IMR-90 (cell line): ENCODE data around the gene COX4I1. TPM values are rescaled to one million over a fixed set of nuclear protein-coding genes. Genes with fewer than 3 reads are reported as not detected.

Source experiments
- ATAC-seq: fragments of 200-7000 bp; cut with Tn5 transposase; 2 replicates; pipeline ENCODE4 v1.9.1; 2020; ENCODE audit warnings: low read depth, mild to moderate bottlenecking, moderate library complexity
- BruUV-seq: library from RNA; stranded (reverse); fragments of 400-500 nt; replicated peaks from 2 replicates; lab custom pipeline; 2021; lab: Mats Ljungman, UMichigan
- CTCF ChIA-PET: fragments of 300-600 bp; formaldehyde crosslinking; extraction: SDS; loops from one replicate; lab custom pipeline; 2021; ENCODE audit warnings: antibody characterized with exemption; lab: Yijun Ruan, JAX
- POLR2A ChIA-PET: fragments of 300-600 bp; sonication (Branson Sonifier 250); formaldehyde crosslinking; loops from one replicate; lab custom pipeline; 2022; ENCODE audit warnings: antibody characterized with exemption; ENCODE audit not compliant: unreplicated experiment; lab: Charles Lee
- DNase-seq: peaks from one replicate; pipeline ENCODE4 v3.0.0; 2013
- H2AFZ ChIP-seq: replicated peaks from 2 replicates; pipeline ENCODE3; 2013; ENCODE audit warnings: low read length, mild to moderate bottlenecking; ENCODE audit not compliant: poor library complexity
- H2AK5ac ChIP-seq: 2 replicates; pipeline ENCODE4 v1.6.1; 2013; ENCODE audit warnings: low read depth, low read length, inconsistent platforms
- H2AK9ac ChIP-seq: replicated peaks from 2 replicates; pipeline ENCODE3; 2013; ENCODE audit warnings: mild to moderate bottlenecking, low read depth, low read length, moderate library complexity; ENCODE audit not compliant: poor library complexity
- H2BK120ac ChIP-seq: 2 replicates; pipeline ENCODE4 v1.6.1; 2013; ENCODE audit warnings: low read depth, low read length, inconsistent platforms
- H2BK15ac ChIP-seq: 3 replicates; pipeline ENCODE4 v1.6.1; 2013; ENCODE audit warnings: low read depth, low read length, inconsistent platforms
- H2BK20ac ChIP-seq: 2 replicates; pipeline ENCODE4 v1.6.1; 2013; ENCODE audit warnings: low read depth, mild to moderate bottlenecking, inconsistent platforms, low read length, moderate library complexity
- H2BK5ac ChIP-seq: 2 replicates; pipeline ENCODE4 v1.6.1; 2013; ENCODE audit warnings: mild to moderate bottlenecking, low read depth, low read length, inconsistent platforms; ENCODE audit not compliant: poor library complexity, severe bottlenecking
- H3K14ac ChIP-seq: replicated peaks from 2 replicates; pipeline ENCODE4 v1.6.1; 2013; ENCODE audit warnings: low read depth, low read length, inconsistent platforms
- H3K18ac ChIP-seq: 2 replicates; pipeline ENCODE4 v1.6.1; 2013; ENCODE audit warnings: low read depth, low read length, control low read depth
- H3K23ac ChIP-seq: 2 replicates; pipeline ENCODE4 v1.6.1; 2013; ENCODE audit warnings: low read depth, low read length, inconsistent platforms
- H3K27ac ChIP-seq: 2 replicates; pipeline ENCODE4 v1.5.1; 2013; ENCODE audit warnings: mild to moderate bottlenecking, control low read depth, low read length; ENCODE audit not compliant: insufficient read depth
- H3K27me3 ChIP-seq: 2 replicates; pipeline ENCODE4 v1.6.1; 2013; ENCODE audit warnings: low read length; ENCODE audit not compliant: control insufficient read depth, insufficient read depth
- H3K36me3 ChIP-seq: 2 replicates; pipeline ENCODE4 v1.6.1; 2013; ENCODE audit warnings: low read length, mixed read lengths; ENCODE audit not compliant: control insufficient read depth, insufficient read depth
- H3K4ac ChIP-seq: 2 replicates; pipeline ENCODE4 v1.6.1; 2013; ENCODE audit warnings: low read depth, low read length, inconsistent platforms
- H3K4me1 ChIP-seq: 2 replicates; pipeline ENCODE4 v1.6.1; 2013; ENCODE audit warnings: low read length, mixed read lengths; ENCODE audit not compliant: control insufficient read depth, insufficient read depth
- H3K4me2 ChIP-seq: 2 replicates; pipeline ENCODE4 v1.6.1; 2013; ENCODE audit warnings: low read depth, mild to moderate bottlenecking, control low read depth, low read length, moderate library complexity
- H3K4me3 ChIP-seq: 2 replicates; pipeline ENCODE4 v1.5.1; 2013; ENCODE audit warnings: low read depth, mild to moderate bottlenecking, control low read depth, low read length, moderate library complexity; ENCODE audit not compliant: insufficient read depth
- H3K56ac ChIP-seq: 2 replicates; pipeline ENCODE4 v1.6.1; 2013; ENCODE audit warnings: low read length, inconsistent platforms; ENCODE audit not compliant: insufficient read depth; ENCODE audit errors: extremely low read depth
- H3K79me1 ChIP-seq, 2 experiments: 2 replicates each; pipeline ENCODE4 v1.6.1; 2013; ENCODE audit warnings: low read length in 2 of 2, inconsistent platforms in 1 of 2, low read depth in 1 of 2
- H3K9ac ChIP-seq: 2 replicates; pipeline ENCODE4 v1.6.1; 2013; ENCODE audit warnings: low read depth, low read length, control low read depth
- H3K9me1 ChIP-seq: 2 replicates; pipeline ENCODE4 v1.6.1; 2013; ENCODE audit warnings: low read length, inconsistent platforms; ENCODE audit not compliant: insufficient read depth
- H3K9me3 ChIP-seq: 2 replicates; pipeline ENCODE4 v1.6.1; 2013; ENCODE audit warnings: low read length; ENCODE audit not compliant: control insufficient read depth, insufficient read depth
- H4K20me1 ChIP-seq: 2 replicates; pipeline ENCODE4 v1.6.1; 2013; ENCODE audit warnings: low read length, inconsistent platforms; ENCODE audit not compliant: insufficient read depth
- H4K5ac ChIP-seq: 2 replicates; pipeline ENCODE4 v1.6.1; 2013; ENCODE audit warnings: mild to moderate bottlenecking, low read depth, low read length, control low read depth
- H4K8ac ChIP-seq, 2 experiments: 2 replicates each; pipeline ENCODE4 v1.6.1; 2013; ENCODE audit warnings: low read depth in 2 of 2, low read length in 2 of 2, control low read depth in 1 of 2, inconsistent platforms in 1 of 2
- H4K91ac ChIP-seq: 2 replicates; pipeline ENCODE4 v1.6.1; 2013; ENCODE audit warnings: low read depth, low read length, inconsistent platforms; ENCODE audit not compliant: insufficient read depth
- BHLHE40 ChIP-seq: fragments of 150-350 bp; IDR thresholded peaks from 2 replicates; pipeline ENCODE4 v1.6.1; 2016; ENCODE audit warnings: mild to moderate bottlenecking, low read depth, low read length
- CEBPB ChIP-seq: IDR thresholded peaks from 2 replicates; pipeline ENCODE4 v1.6.1; 2012; ENCODE audit warnings: low read depth, low read length, improper control_type of control experiment
- CHD1 ChIP-seq: IDR thresholded peaks from 2 replicates; pipeline ENCODE4 v1.6.1; 2012; ENCODE audit warnings: low read depth, low read length, improper control_type of control experiment
- CTCF ChIP-seq: conservative IDR thresholded peaks from 2 replicates; pipeline ENCODE4 v1.5.1; 2012; ENCODE audit warnings: mild to moderate bottlenecking, low read depth, low read length, improper control_type of control experiment
- ELK1 ChIP-seq: fragments of 150-350 bp; IDR thresholded peaks from 2 replicates; pipeline ENCODE4 v1.6.1; 2016; ENCODE audit warnings: low read depth, mild to moderate bottlenecking, low read length, moderate library complexity, borderline replicate concordance
- FOS ChIP-seq: fragments of 150-350 bp; IDR thresholded peaks from 2 replicates; pipeline ENCODE4 v1.6.1; 2016; ENCODE audit warnings: low read depth, low read length
- MAFK ChIP-seq: IDR thresholded peaks from 2 replicates; pipeline ENCODE4 v1.6.1; 2012; ENCODE audit warnings: low read depth, low read length, improper control_type of control experiment
- MAZ ChIP-seq: IDR thresholded peaks from 2 replicates; pipeline ENCODE4 v1.6.1; 2012; ENCODE audit warnings: low read depth, mild to moderate bottlenecking, low read length, improper control_type of control experiment, moderate library complexity, borderline replicate concordance
- NFE2L2 ChIP-seq: fragments of 150-350 bp; IDR thresholded peaks from 2 replicates; pipeline ENCODE4 v1.6.1; 2016; ENCODE audit warnings: low read depth, mild to moderate bottlenecking, low read length
- POLR2A ChIP-seq: IDR thresholded peaks from 2 replicates; pipeline ENCODE4 v1.6.1; 2012; ENCODE audit warnings: mild to moderate bottlenecking, low read depth, low read length
- RAD21 ChIP-seq: IDR thresholded peaks from 2 replicates; pipeline ENCODE4 v1.6.1; 2012; ENCODE audit warnings: low read length, improper control_type of control experiment
- RCOR1 ChIP-seq: IDR thresholded peaks from 2 replicates; pipeline ENCODE4 v1.6.1; 2012; ENCODE audit warnings: mild to moderate bottlenecking, low read length, improper control_type of control experiment; ENCODE audit not compliant: insufficient replicate concordance
- RFX5 ChIP-seq: IDR thresholded peaks from 2 replicates; pipeline ENCODE4 v1.8.0; 2012; ENCODE audit warnings: low read depth, mild to moderate bottlenecking, low read length, moderate library complexity
- SMC3 ChIP-seq: fragments of 150-350 bp; IDR thresholded peaks from 2 replicates; pipeline ENCODE4 v1.6.1; 2016; ENCODE audit warnings: low read depth, mild to moderate bottlenecking, antibody characterized with exemption, low read length, moderate library complexity
- USF2 ChIP-seq: fragments of 150-350 bp; IDR thresholded peaks from 2 replicates; pipeline ENCODE4 v1.6.1; 2017; ENCODE audit warnings: mild to moderate bottlenecking, antibody characterized with exemption, low read length, low read depth
- WGBS, 2 experiments: methylation state at CpG; one replicate each; pipeline versions ENCODE4 v1.1.5 to v1.1.7; 2013; ENCODE audit warnings: missing lambda C conversion rate in 2 of 2; ENCODE audit not compliant: insufficient read length in 1 of 2; ENCODE audit errors: extremely low coverage in 2 of 2; 5-methylcytosine and 5-hydroxymethylcytosine counted together
- dilution Hi-C: fragments of 300-500 bp; cut with HindIII; formaldehyde crosslinking; loops from one replicate; pipeline ENCODE4 v1.14.3; 2018; ENCODE audit warnings: low sequenced_read_pairs; ENCODE audit not compliant: unreplicated experiment
- in situ Hi-C: fragments of 300-500 bp; cut with MboI; formaldehyde crosslinking; loops from 3 replicates; pipeline ENCODE4 v1.14.3; 2019; ENCODE audit warnings: low sequenced_read_pairs, inconsistent platforms, mixed read lengths
- intact Hi-C: fragments of 100-400 bp; cut with micrococcal nuclease; formaldehyde crosslinking; loops from 2 replicates; pipeline ENCODE4 v1.10.0; 2022
- polyA plus RNA-seq, 3 experiments: library from polyadenylated mRNA; depleted of rRNA; stranded (reverse); fragments of >200 nt; gene quantifications; 2 replicates each; pipeline ENCODE4 v1.2.3, GENCODE V29; 2012; ENCODE audit warnings: low replicate concordance in 1 of 3
- total RNA-seq: library from RNA; depleted of rRNA; stranded (reverse); fragments of >200 nt; gene quantifications from 2 replicates; pipeline ENCODE4 v1.2.3, GENCODE V29; 2012

COX4I1 gene
- total and polyA plus RNA-seq, 2 of the 4 experiments (the other 2 are of a cell fraction) = 397 to 700 TPM

GRCh38 chr16:85765211-85765610, 34.3 kb upstream of the COX4I1 start:
- Histone ChIP-seq H3K27me3 (no peaks in the 10 kb centered on the region; the same call in 1 of the 2 replicates), H2AK5ac (no peak overlapping the region), H3K27ac (no peak overlapping the region), H2AFZ (no peak overlapping the region), H3K14ac (no peak overlapping the region), H3K36me3 (no peaks in the 10 kb centered on the region; the same call in 1 of the 2 replicates), H4K5ac (no peak overlapping the region), H3K18ac (no peak overlapping the region), H4K8ac (no peak overlapping the region), H3K9me3 (no peaks in the 10 kb centered on the region), H3K4me1 (peaks cover 10% of the 10 kb centered on the region), H2AK9ac (no peak overlapping the region), H4K20me1 (no peaks in the 10 kb centered on the region), H2BK120ac (no peak overlapping the region), H2BK20ac (no peak overlapping the region; the same call in 1 of the 2 replicates), H4K91ac (no peak overlapping the region), H3K23ac (no peak overlapping the region), H3K4ac (no peak overlapping the region), H3K4me3 (no peak overlapping the region), H3K9me1 (peaks cover 16% of the 10 kb centered on the region), H2BK5ac (no peak overlapping the region), H3K4me2 (no peak overlapping the region), H3K56ac (no peak overlapping the region), H3K9ac (no peak overlapping the region), H3K79me1 (peaks cover 0 to 10% of the 10 kb centered on the region in 2 experiments; a peak in 1 of 4 replicates), H2BK15ac (no peak overlapping the region)
- POLR2A ChIA-PET = no interaction called here
- WGBS, 2 experiments = no CpG with 5 or more reads among the region's 8 CpGs
- in situ Hi-C loops = no loop called here
- DNase-seq = no peak
- CTCF ChIA-PET = no interaction called here
- dilution Hi-C loops = no loop called here
- no peak for TF ChIP-seq FOS
- TF ChIP-seq MAZ = no peak
- TF ChIP-seq NFE2L2 = no peak
- TF ChIP-seq BHLHE40 = no peak
- no peak for TF ChIP-seq RCOR1
- TF ChIP-seq ELK1 = no peak
- TF ChIP-seq RAD21 = no peak
- no peak for TF ChIP-seq RFX5
- TF ChIP-seq CHD1 = no peak
- no peak for TF ChIP-seq SMC3
- no peak for TF ChIP-seq POLR2A
- TF ChIP-seq USF2 = no peak
- no peak for TF ChIP-seq CEBPB
- TF ChIP-seq CTCF = no peak
- TF ChIP-seq MAFK = no peak
- no TSS peak for BruUV-seq
- ATAC-seq = no peak
- intact Hi-C loops = no loop called here
